ENCODE measurements around the gene PKD2.
"Not testable (repeated sequence)": the region's sequence is repeated elsewhere in the genome, so short reads cannot be mapped to it uniquely, and the experiment has no call there.

PKD2 gene

GRCh38 chr4:88078579-88078978, 71.1 kb downstream of the PKD2 start:
- no peak for DNase-seq

GRCh38 chr4:88080626-88081025, 73.2 kb downstream of the PKD2 start:
- DNase-seq, result no peak

- DNase-seq, result no peak
These were observed 79.6 kb downstream of the PKD2 start for GRCh38 chr4:88087004-88087403.

GRCh38 chr4:88090898-88091297, 83.5 kb downstream of the PKD2 start:
- no peak for DNase-seq

GRCh38 chr4:88091378-88091777, 83.9 kb downstream of the PKD2 start:
- DNase-seq, result no peak

GRCh38 chr4:88093874-88094273, 86.4 kb downstream of the PKD2 start:
- no peak for DNase-seq

- no peak for DNase-seq
These were observed 89.9 kb downstream of the PKD2 start for GRCh38 chr4:88097301-88097700.

GRCh38 chr4:88097781-88098180, 90.3 kb downstream of the PKD2 start:
- DNase-seq, result no peak

GRCh38 chr4:88098993-88099752, 91.7 kb downstream of the PKD2 start:
- no peak for DNase-seq

- DNase-seq, result no peak
These were observed 93.7 kb downstream of the PKD2 start for GRCh38 chr4:88101165-88101564.

- no peak for DNase-seq
These were observed 94.6 kb downstream of the PKD2 start for GRCh38 chr4:88102026-88102425.

GRCh38 chr4:88104902-88105610, 97.6 kb downstream of the PKD2 start:
- no peak for DNase-seq

- no peak for DNase-seq
These were observed 98.8 kb downstream of the PKD2 start for GRCh38 chr4:88106205-88106604.

GRCh38 chr4:88107406-88108107, 100.1 kb downstream of the PKD2 start:
- DNase-seq, result no peak

GRCh38 chr4:88108108-88108465, 100.7 kb downstream of the PKD2 start:
- not testable (repeated sequence) for DNase-seq

- DNase-seq, result no peak
These were observed 101.3 kb downstream of the PKD2 start for GRCh38 chr4:88108747-88109122.

GRCh38 chr4:88109123-88109881, 101.9 kb downstream of the PKD2 start:
- DNase-seq, result no peak

- DNase-seq, result no peak
These were observed 103.4 kb downstream of the PKD2 start for GRCh38 chr4:88110826-88111225.

GRCh38 chr4:88112856-88113255, 105.4 kb downstream of the PKD2 start:
- DNase-seq, result no peak

GRCh38 chr4:88115587-88115986, 108.2 kb downstream of the PKD2 start:
- no peak for DNase-seq

- no peak for DNase-seq
These were observed 112.5 kb downstream of the PKD2 start for GRCh38 chr4:88119943-88120342.

- not testable (repeated sequence) for DNase-seq
These were observed 114.8 kb downstream of the PKD2 start for GRCh38 chr4:88122260-88122659.

Data from NCI-H1092 (cell line).